GM06990 (cell line): ENCODE measurements around the gene ZNF185.

Source experiments
- DNase-seq: peaks from one replicate; pipeline ENCODE4 v3.0.0-alpha.2; 2011; ENCODE audit not compliant: insufficient read length; ENCODE audit errors: extremely low read depth
- H3K27me3 ChIP-seq: replicated peaks from 2 replicates; pipeline ENCODE4 v1.6.0; 2011; ENCODE audit warnings: low read length; ENCODE audit not compliant: control insufficient read depth, insufficient read depth
- H3K36me3 ChIP-seq: 2 replicates; pipeline ENCODE4 v1.5.1; 2011; ENCODE audit warnings: low read length; ENCODE audit not compliant: control insufficient read depth, insufficient read depth
- H3K4me3 ChIP-seq: replicated peaks from 2 replicates; pipeline ENCODE4 v1.5.1; 2011; ENCODE audit warnings: low read depth, mild to moderate bottlenecking, control low read depth, low read length
- TF ChIP-seq, protein P1 (sequence below): IDR thresholded peaks from 2 replicates; pipeline ENCODE4 v1.5.1; 2011; ENCODE audit warnings: low read length, control low read depth, mild to moderate bottlenecking, inconsistent platforms; ENCODE audit not compliant: insufficient read depth, poor library complexity, severe bottlenecking

Gene ZNF185

DNA sequence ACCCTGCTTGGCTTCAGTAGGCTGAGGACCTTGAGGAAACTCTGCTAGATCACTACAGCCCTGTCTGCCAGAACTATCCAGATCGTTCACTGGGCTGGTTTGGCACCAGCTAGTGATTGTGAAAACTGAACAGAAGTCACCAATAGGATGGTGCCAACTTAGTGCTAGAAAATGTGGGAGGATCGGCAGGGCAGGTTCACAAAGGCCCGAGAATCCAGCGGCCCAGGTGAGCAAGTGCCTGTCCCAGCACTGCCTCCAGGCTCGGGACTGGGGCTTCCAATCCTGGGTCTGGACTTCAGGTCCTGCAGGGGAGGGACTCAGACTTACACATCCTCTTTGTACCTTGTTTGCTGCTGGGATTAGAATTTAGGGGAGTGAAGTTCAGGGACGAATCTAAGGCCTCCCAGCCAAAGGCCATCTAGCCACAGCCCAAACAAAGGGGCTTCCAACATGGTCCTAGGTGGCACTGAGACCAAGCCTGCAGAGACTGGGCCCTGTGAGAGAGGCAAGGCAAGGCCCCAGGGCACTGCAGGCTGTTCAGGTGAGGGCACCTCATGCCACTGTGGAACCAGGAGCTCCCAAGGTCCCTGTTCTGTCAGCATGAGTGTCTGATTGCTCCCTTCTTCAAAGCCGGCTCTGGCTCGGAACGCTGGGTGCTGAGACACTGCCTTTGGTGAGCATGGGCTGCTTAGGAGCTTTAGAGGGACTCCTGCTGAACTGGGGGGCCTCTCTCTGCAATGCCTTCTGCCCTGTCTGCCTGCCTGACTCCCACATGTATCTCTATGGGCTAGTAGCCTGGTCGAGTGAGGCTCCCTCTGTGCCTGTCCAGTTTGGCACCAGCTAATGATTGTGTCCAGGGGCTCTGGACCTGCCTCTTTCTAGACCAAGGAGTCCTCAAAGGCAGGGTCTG is 20.7 kb upstream of the ZNF185 start:
- no peak overlapping the region for H3K4me3 ChIP-seq
- TF ChIP-seq, protein P1, sequence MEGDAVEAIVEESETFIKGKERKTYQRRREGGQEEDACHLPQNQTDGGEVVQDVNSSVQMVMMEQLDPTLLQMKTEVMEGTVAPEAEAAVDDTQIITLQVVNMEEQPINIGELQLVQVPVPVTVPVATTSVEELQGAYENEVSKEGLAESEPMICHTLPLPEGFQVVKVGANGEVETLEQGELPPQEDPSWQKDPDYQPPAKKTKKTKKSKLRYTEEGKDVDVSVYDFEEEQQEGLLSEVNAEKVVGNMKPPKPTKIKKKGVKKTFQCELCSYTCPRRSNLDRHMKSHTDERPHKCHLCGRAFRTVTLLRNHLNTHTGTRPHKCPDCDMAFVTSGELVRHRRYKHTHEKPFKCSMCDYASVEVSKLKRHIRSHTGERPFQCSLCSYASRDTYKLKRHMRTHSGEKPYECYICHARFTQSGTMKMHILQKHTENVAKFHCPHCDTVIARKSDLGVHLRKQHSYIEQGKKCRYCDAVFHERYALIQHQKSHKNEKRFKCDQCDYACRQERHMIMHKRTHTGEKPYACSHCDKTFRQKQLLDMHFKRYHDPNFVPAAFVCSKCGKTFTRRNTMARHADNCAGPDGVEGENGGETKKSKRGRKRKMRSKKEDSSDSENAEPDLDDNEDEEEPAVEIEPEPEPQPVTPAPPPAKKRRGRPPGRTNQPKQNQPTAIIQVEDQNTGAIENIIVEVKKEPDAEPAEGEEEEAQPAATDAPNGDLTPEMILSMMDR, result no peak
- no peaks in the 10 kb centered on the region for H3K27me3 ChIP-seq
- H3K36me3 ChIP-seq, result no peaks in the 10 kb centered on the region
- no peak for DNase-seq

DNA sequence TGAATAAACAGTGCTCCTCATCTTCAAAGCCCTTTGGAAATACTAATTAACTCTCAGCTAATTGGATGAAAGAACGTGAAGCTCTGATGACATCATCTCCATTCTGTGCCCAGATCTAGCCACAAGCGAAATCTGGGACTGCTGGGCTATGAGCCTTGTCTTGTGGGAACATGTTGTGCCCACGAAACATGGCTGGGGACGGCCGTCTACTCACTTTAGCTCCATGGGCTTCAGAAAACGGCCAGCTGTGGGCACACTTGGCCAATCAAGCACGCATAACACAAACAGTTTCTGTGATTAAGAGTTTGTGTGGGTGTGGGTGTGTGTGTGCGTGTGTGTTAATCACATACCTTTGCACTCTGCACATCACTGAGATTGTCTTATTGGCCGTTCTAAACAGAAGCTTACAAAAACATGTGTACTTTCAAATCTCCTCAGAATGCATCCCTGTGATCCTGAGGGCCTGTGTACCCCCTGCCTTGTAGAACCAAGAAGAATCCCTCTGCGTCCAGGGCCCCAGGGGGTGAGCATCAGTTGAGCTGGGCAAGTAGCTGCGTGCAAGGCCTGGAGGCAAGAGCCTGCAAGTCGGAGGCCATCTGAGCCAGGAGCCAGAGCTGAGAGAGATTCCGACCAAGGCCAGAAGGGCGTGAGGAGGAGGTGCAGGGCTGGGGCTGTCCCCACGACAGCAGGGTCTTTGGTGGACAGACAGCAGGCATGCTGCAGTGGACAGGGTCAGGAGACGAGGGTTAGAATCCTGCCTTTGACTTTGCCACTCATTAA is 18.7 kb upstream of the ZNF185 start:
- DNase-seq, result no peak
- TF ChIP-seq, protein P1, result no peak
- H3K4me3 ChIP-seq, result no peak overlapping the region
- no peaks in the 10 kb centered on the region for H3K27me3 ChIP-seq
- H3K36me3 ChIP-seq, result no peaks in the 10 kb centered on the region

DNA sequence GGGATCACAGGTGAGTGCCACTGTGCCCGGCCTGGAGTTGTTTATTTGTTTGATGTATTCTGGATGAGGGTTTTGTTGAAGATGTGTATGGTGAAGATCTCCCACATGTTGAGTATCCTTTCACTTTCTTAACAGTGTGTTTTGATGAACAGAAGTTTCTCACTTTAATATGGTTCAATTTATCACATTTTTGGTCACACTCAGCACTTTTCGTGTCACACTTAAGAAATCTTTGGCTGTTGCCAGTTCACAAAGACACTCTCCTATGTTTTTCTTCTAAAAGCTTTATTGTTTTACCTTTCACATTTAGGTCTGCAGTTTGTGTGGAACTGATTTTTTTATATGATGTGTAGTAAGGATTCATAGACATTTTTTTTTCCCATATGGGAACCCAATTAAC is 16.6 kb upstream of the ZNF185 start:
- H3K27me3 ChIP-seq, result no peaks in the 10 kb centered on the region
- no peak for DNase-seq
- no peaks in the 10 kb centered on the region for H3K36me3 ChIP-seq
- H3K4me3 ChIP-seq, result no peak overlapping the region
- TF ChIP-seq, protein P1, result no peak

DNA sequence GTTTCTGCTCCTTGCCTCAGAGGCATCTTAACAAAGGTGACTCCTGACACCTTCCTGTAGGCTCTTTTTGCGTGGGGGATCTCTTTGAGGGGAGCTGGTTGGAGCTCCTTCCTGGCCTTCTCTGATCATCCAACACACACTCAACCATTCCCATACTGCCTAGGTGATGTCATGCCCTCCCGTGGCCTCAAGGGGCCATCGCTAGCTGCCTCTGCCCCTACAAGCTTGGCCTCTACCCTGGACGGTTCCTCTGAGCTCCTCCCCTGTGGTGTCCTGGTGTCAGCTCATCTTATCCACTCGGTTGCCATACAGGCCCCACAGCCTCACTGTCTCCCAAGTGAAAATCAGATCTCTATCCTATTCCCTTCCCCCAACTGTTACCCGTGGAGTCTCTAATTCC is 13.7 kb upstream of the ZNF185 start:
- Histone ChIP-seq H3K36me3 (no peaks in the 10 kb centered on the region), H3K4me3 (no peak overlapping the region), H3K27me3 (no peaks in the 10 kb centered on the region)
- TF ChIP-seq, protein P1, result no peak
- DNase-seq, result no peak

DNA sequence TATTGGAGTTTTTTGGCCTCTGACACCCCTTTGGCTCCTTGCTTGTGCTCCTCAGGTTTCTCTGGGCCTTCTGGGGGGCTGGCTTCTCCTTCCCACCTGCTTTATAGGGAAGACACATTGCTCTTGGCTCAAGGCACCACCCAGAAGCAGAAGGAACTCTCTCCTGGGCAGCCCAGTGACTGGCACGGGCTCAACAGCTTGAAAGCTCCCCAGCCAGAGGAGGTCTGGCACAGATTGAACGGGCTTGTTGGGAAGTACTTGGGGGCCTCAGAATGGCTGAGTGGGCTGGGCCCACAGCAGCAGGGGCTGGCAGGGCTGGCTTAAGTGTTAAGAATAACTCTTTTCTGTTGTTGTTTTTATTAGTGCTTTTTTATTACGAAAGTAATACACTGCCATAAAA is 11.2 kb upstream of the ZNF185 start:
- Histone ChIP-seq H3K4me3 (no peak overlapping the region), H3K27me3 (no peaks in the 10 kb centered on the region), H3K36me3 (no peaks in the 10 kb centered on the region)
- TF ChIP-seq, protein P1, result no peak
- DNase-seq, result no peak
